Testis (tissue), 3 donors: Measurements from ENCODE around the gene SMC1B. TPM values are rescaled to one million over a fixed set of nuclear protein-coding genes. Genes with fewer than 3 reads are reported as not detected.
"Not testable (repeated sequence)": the region's sequence is repeated elsewhere in the genome, so short reads cannot be mapped to it uniquely, and the experiment has no call there.

Experiments used
- DNase-seq: peaks from one replicate; pipeline ENCODE4 v3.0.0-alpha.2; 2019
- H3K27ac ChIP-seq, 2 donors: fragments of 200-600 bp; sonication (generic); one replicate each; pipeline ENCODE4 v1.5.1; 2019
- H3K27me3 ChIP-seq: fragments of 200-600 bp; sonication (generic); one replicate; pipeline ENCODE4 v1.5.1; 2019
- H3K36me3 ChIP-seq: fragments of 200-600 bp; sonication (generic); one replicate; pipeline ENCODE4 v1.5.1; 2017; ENCODE audit warnings: low read depth; ENCODE audit errors: missing control alignments
- H3K4me1 ChIP-seq: fragments of 200-600 bp; sonication (generic); one replicate; pipeline ENCODE4 v1.5.1; 2019
- H3K4me3 ChIP-seq, 2 donors: fragments of 200-600 bp; sonication (generic); one replicate each; pipeline ENCODE4 v1.5.1; 2017 to 2019
- H3K9me3 ChIP-seq: fragments of 200-600 bp; sonication (generic); one replicate; pipeline ENCODE4 v1.5.1; 2017
- CTCF ChIP-seq, 3 experiments: fragments of 450-650 bp in 2 of 3; fragments of 200-600 bp in 1 of 3; sonication (generic) in 1 of 3; IDR thresholded peaks; one replicate each; pipeline ENCODE4 v1.5.1; 2016 to 2019; ENCODE audit warnings: antibody characterized with exemption in 3 of 3, mild to moderate bottlenecking in 2 of 3, moderate library complexity in 1 of 3
- POLR2A ChIP-seq: fragments of 450-650 bp; IDR thresholded peaks from one replicate; pipeline ENCODE4 v1.6.1; 2017; ENCODE audit warnings: antibody characterized with exemption, mild to moderate bottlenecking, moderate library complexity
- WGBS, 2 donors: methylation state at CpG; one replicate each; pipeline ENCODE4 v1.1.5; 2018; 5-methylcytosine and 5-hydroxymethylcytosine counted together
- intact Hi-C: fragments of 100-400 bp; cut with DNase I; formaldehyde crosslinking; loops from one replicate; pipeline ENCODE4 v1.15.1; 2023; ENCODE audit warnings: low total_unique reads
- polyA plus RNA-seq: library from polyadenylated mRNA; stranded (reverse); fragments of 350-450 nt; fragmentation: Illumina TruSeq; extraction: RNeasy Lipid Tissue Mini Kit (QIAGEN cat#74804); gene quantifications from one replicate; pipeline ENCODE4 v1.2.3, GENCODE V29; 2014; ENCODE audit warnings: low read depth, low replicate concordance; ENCODE audit not compliant: insufficient read depth
- total RNA-seq, 2 donors: library from RNA; depleted of rRNA; stranded (reverse); fragments of >200 nt; gene quantifications; one replicate each; pipeline ENCODE4 v1.2.3, GENCODE V29; 2016

Gene SMC1B
- total and polyA plus RNA-seq, 3 donors from 2014 or later: 10.1 to 46.8 (median 24.7) TPM

DNA sequence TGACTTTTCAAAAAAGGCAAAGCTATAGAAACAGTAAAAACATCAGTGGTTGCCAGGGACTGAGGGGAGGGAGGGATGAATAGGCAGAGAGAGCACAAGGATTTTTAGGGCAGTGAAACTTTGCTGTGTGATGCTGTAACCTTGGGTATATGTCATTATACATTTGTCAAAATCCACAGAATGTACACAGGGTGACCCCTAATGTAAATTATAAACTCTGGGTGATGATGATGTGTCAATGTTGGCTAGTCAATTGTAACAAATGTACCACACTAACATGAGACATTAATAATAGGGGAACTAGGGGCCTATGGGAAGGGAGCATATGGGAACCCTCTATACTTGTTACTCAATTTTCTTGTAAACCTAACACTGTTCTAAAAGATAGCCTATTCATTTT, 24.9 kb upstream of the SMC1B start:
- no peak overlapping the region for H3K27ac ChIP-seq
- H3K4me3 ChIP-seq: no peak overlapping the region
- no peaks in the 10 kb centered on the region for H3K9me3 ChIP-seq
- no peaks in the 10 kb centered on the region for H3K36me3 ChIP-seq
- no peak for DNase-seq
- peaks cover 12% of the 10 kb centered on the region for H3K4me1 ChIP-seq
- intact Hi-C loops: loop anchor here (5.0 kb wide), 1 partner anchor 171 kb away; no protein-coding TSS in a partner anchor
- no peaks in the 10 kb centered on the region for H3K27me3 ChIP-seq
- TF ChIP-seq CTCF (IDR thresholded peaks at IDR 0.05): no peak
- no peak for TF ChIP-seq POLR2A

DNA sequence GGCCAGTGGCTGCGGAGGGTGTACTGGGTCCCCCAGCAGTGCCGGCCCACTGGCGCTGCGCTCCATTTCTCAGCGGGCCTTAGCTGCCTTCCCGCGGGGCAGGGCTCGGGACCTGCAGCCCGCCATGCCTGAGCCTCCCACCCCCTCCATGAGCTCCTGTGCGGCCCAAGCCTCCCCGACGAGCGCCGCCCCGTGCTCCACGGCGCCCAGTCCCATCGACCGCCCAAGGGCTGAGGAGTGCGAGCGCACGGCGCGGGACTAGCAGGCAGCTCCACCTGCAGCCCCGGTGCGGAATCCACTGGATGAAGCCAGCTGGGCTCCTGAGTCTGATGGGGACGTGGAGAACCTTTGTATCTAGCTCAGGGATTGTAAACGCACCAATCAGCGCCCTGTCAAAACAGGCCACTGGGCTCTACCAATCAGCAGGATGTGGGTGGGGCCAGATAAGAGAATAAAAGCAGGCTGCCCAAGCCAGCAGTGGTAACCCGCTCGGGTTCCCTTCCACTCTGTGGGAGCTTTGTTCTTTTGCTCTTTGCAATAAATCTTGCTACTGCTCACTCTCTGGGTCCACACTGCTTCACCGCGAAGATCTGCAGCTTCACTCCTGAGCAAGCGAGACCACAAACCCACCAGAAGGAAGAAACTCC, 23.6 kb upstream of the SMC1B start:
- intact Hi-C loops: loop anchor here (5.0 kb wide), 1 partner anchor 170 kb away; no protein-coding TSS in a partner anchor
- peak; percentile 38 for DNase-seq

GRCh38 chr22:45435544-45436139, 22.2 kb upstream of the SMC1B start:
- H3K4me1 ChIP-seq: peaks cover 8% of the 10 kb centered on the region
- no peaks in the 10 kb centered on the region for H3K36me3 ChIP-seq
- H3K9me3 ChIP-seq: no peaks in the 10 kb centered on the region
- intact Hi-C loops: loop anchor here (5.0 kb wide), 1 partner anchor 168 kb away; no protein-coding TSS in a partner anchor
- peak overlapping the region; percentile 31 to 68 for H3K27ac ChIP-seq
- H3K27me3 ChIP-seq: no peaks in the 10 kb centered on the region
- no peak overlapping the region for H3K4me3 ChIP-seq
- 2% methylated on average over 19 to 20 of the region's 20 CpGs for WGBS, 2 donors
- peak; percentile 95 for DNase-seq
- peak; percentile 95 to 99 (median 99) for TF ChIP-seq CTCF (IDR thresholded peaks at IDR 0.05)
- no peak for TF ChIP-seq POLR2A

More for the DNA sequence above, 23.6 kb upstream of the SMC1B start:
- H3K36me3 ChIP-seq, H3K27me3 ChIP-seq, H3K27ac ChIP-seq, H3K9me3 ChIP-seq: not testable (repeated sequence)
- WGBS, 2 donors: 75 to 82% methylated on average over 3 to 34 of the region's 34 CpGs
- peaks cover 12% of the 10 kb centered on the region for H3K4me1 ChIP-seq
- peak overlapping the region in 1 of 2 donors; percentile 43 for H3K4me3 ChIP-seq

DNA sequence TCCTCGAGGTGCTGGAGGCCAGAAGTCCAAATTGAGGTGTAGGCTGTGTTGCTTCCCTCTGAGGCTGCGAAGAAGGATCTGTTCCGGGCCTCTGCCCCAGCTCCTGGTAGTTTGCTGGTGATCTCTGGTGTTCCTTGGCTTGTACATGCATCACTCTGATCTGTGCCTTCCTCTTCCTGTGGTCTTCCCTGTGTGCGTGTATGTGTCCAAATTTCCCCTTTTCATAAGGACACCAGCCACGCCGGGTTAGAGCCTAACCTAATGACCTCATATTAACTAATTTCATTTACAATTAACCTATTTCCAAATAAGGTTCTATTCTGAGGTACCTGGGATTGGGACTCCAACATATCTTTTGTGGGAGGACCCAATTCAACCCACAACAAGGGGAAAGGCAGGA, 21.6 kb upstream of the SMC1B start:
- no peak for DNase-seq
- no peaks in the 10 kb centered on the region for H3K9me3 ChIP-seq
- no peak overlapping the region for H3K4me3 ChIP-seq
- intact Hi-C loops: loop anchor here (5.0 kb wide), 1 partner anchor 168 kb away; no protein-coding TSS in a partner anchor
- no peaks in the 10 kb centered on the region for H3K27me3 ChIP-seq
- WGBS, 2 donors: 86 to 89% methylated on average over 6 of the region's 6 CpGs
- H3K4me1 ChIP-seq: peaks cover 8% of the 10 kb centered on the region
- H3K36me3 ChIP-seq: no peaks in the 10 kb centered on the region
- TF ChIP-seq CTCF (IDR thresholded peaks at IDR 0.05) (no peak), POLR2A (no peak)
- H3K27ac ChIP-seq: peak overlapping the region; percentile 31 to 68

GRCh38 chr22:45430871-45431270, 17.5 kb upstream of the SMC1B start:
- whole genome bisulfite sequencing, 2 donors: 62 to 86% methylated on average over 3 to 19 of the region's 19 CpGs
- no peaks in the 10 kb centered on the region for H3K27me3 ChIP-seq
- H3K9me3 ChIP-seq: no peaks in the 10 kb centered on the region
- no peaks in the 10 kb centered on the region for H3K36me3 ChIP-seq
- TF ChIP-seq CTCF (IDR thresholded peaks at IDR 0.05) (no peak), POLR2A (no peak)
- H3K4me1 ChIP-seq: peaks cover 8% of the 10 kb centered on the region
- intact Hi-C loops: no loop called here
- no peak overlapping the region for H3K4me3 ChIP-seq
- no peak overlapping the region for H3K27ac ChIP-seq
- no peak for DNase-seq
